Suprapubic skin (tissue), 3 donors: ENCODE measurements around the gene TMC6.

ENCODE experiments used
- CTCF ChIP-seq, 2 donors: fragments of 200-600 bp in 1 of 2; fragments of 450-650 bp in 1 of 2; sonication (generic) in 1 of 2; IDR thresholded peaks; one replicate each; pipeline ENCODE4 v1.5.1; 2016 to 2019; ENCODE audit warnings: antibody characterized with exemption in 2 of 2, mild to moderate bottlenecking in 1 of 2, moderate library complexity in 1 of 2
- POLR2A ChIP-seq, 2 donors: fragments of 450-650 bp; IDR thresholded peaks; one replicate each; pipeline ENCODE4 v1.6.1; 2017; ENCODE audit warnings: antibody characterized with exemption in 2 of 2, mild to moderate bottlenecking in 2 of 2, moderate library complexity in 2 of 2

- TF ChIP-seq CTCF (IDR thresholded peaks at IDR 0.05) (no peak), POLR2A (IDR thresholded peaks at IDR 0.05) (no peak)
Measured at GRCh38 chr17:78120971-78121800, 7.4 kb downstream of the TMC6 start.
